RWPE2 (cell line): ENCODE results near the gene ABCA7.

Experiments
- ATAC-seq: fragments of 200-7000 bp; cut with Tn5 transposase; 3 replicates; pipeline ENCODE4 v1.9.1; 2021; ENCODE audit warnings: low read depth
- DNase-seq: peaks from one replicate; pipeline ENCODE4 v3.0.0-alpha.2; 2020; ENCODE audit warnings: low spot score
- H3K27ac ChIP-seq: fragments of 450-650 bp; 2 replicates; pipeline ENCODE4 v1.5.1; 2017; ENCODE audit warnings: mild to moderate bottlenecking; ENCODE audit not compliant: poor library complexity, severe bottlenecking
- H3K27me3 ChIP-seq: fragments of 250-450 bp; sonication (Bioruptor Pico); 2 replicates; pipeline ENCODE4 v1.5.1; 2021; ENCODE audit warnings: mild to moderate bottlenecking, moderate library complexity; ENCODE audit not compliant: insufficient read depth, poor library complexity, severe bottlenecking
- H3K36me3 ChIP-seq: fragments of 250-450 bp; sonication (Bioruptor Pico); 2 replicates; pipeline ENCODE4 v1.5.1; 2020; ENCODE audit warnings: low read depth, mild to moderate bottlenecking, moderate library complexity
- H3K4me1 ChIP-seq: fragments of 250-450 bp; sonication (Bioruptor Pico); 2 replicates; pipeline ENCODE4 v1.5.1; 2021; ENCODE audit warnings: mild to moderate bottlenecking, moderate library complexity; ENCODE audit not compliant: insufficient read depth, poor library complexity, severe bottlenecking
- H3K4me3 ChIP-seq: fragments of 250-450 bp; sonication (Bioruptor Pico); 2 replicates; pipeline ENCODE4 v1.5.1; 2021; ENCODE audit warnings: mild to moderate bottlenecking, moderate library complexity; ENCODE audit not compliant: severe bottlenecking
- H3K9me3 ChIP-seq: fragments of 250-450 bp; sonication (Bioruptor Pico); 2 replicates; pipeline ENCODE4 v1.5.1; 2021; ENCODE audit warnings: mild to moderate bottlenecking, moderate library complexity; ENCODE audit not compliant: severe bottlenecking
- CTCF ChIP-seq: fragments of 450-650 bp; IDR thresholded peaks from one replicate; pipeline ENCODE4 v1.5.1; 2017; ENCODE audit warnings: mild to moderate bottlenecking, moderate library complexity; ENCODE audit not compliant: poor library complexity, severe bottlenecking

Gene ABCA7

GRCh38 chr19:1073063-1073955 lies 33.4 kb downstream of the ABCA7 start:
- Histone ChIP-seq H3K27ac (no peak overlapping the region), H3K36me3 (no peaks in the 10 kb centered on the region), H3K4me3 (no peak overlapping the region), H3K27me3 (peaks cover 6% of the 10 kb centered on the region), H3K4me1 (no peaks in the 10 kb centered on the region), H3K9me3 (no peaks in the 10 kb centered on the region)
- ATAC-seq, result no peak
- TF ChIP-seq CTCF, result no peak
- DNase-seq, result peak; percentile 42

GRCh38 chr19:1073956-1074517 lies 34.1 kb downstream of the ABCA7 start:
- Histone ChIP-seq H3K27ac (peak overlapping the region; percentile 31), H3K27me3 (peaks cover 6% of the 10 kb centered on the region), H3K36me3 (no peaks in the 10 kb centered on the region), H3K4me3 (no peak overlapping the region), H3K4me1 (no peaks in the 10 kb centered on the region), H3K9me3 (no peaks in the 10 kb centered on the region)
- TF ChIP-seq CTCF, result no peak
- ATAC-seq, result 0 out of 3 replicates have a peak, but pooled peaks have one; percentile 11
- DNase-seq, result peak; percentile 58

- Histone ChIP-seq H3K4me1 (no peaks in the 10 kb centered on the region), H3K27me3 (peaks cover 6% of the 10 kb centered on the region), H3K9me3 (no peaks in the 10 kb centered on the region), H3K36me3 (no peaks in the 10 kb centered on the region), H3K4me3 (peak overlapping the region; percentile 24), H3K27ac (peak overlapping the region; percentile 31)
- TF ChIP-seq CTCF, result no peak
- peak; percentile 45 for ATAC-seq
- DNase-seq, result peak; percentile 88
These were observed 34.8 kb downstream of the ABCA7 start for GRCh38 chr19:1074544-1075283.

- no peaks in the 10 kb centered on the region for H3K36me3 ChIP-seq
- peaks cover under 1% of the 10 kb centered on the region for H3K27me3 ChIP-seq
- H3K4me1 ChIP-seq, result no peaks in the 10 kb centered on the region
- H3K9me3 ChIP-seq, result no peaks in the 10 kb centered on the region
- ATAC-seq (no peak), DNase-seq (no peak)
- no peak overlapping the region for H3K27ac ChIP-seq
- no peak overlapping the region for H3K4me3 ChIP-seq
- TF ChIP-seq CTCF, result no peak
These were observed 36.1 kb downstream of the ABCA7 start for GRCh38 chr19:1076046-1076386.
